T47D (cell line): Measurements from ENCODE around the gene VIPR2.
"Not testable (repeated sequence)": the region's sequence is repeated elsewhere in the genome, so short reads cannot be mapped to it uniquely, and the experiment has no call there.

ENCODE experiments used
- DNase-seq, 2 experiments: peaks; one replicate each; pipeline versions ENCODE4 v3.0.0 to v3.0.0-alpha.2; 2011 to 2012; ENCODE audit warnings: low read depth in 1 of 2, low spot score in 1 of 2
- JUND ChIP-seq: IDR thresholded peaks from 2 replicates; pipeline ENCODE4 v1.6.1; 2012; ENCODE audit warnings: low read depth
- in situ Hi-C: cut with HindIII; loops from 2 replicates; pipeline ENCODE4 v1.10.0; 2016; ENCODE audit warnings: low sequenced_read_pairs, low pct_unique_long_range_greater_than_20kb

VIPR2 gene

DNA sequence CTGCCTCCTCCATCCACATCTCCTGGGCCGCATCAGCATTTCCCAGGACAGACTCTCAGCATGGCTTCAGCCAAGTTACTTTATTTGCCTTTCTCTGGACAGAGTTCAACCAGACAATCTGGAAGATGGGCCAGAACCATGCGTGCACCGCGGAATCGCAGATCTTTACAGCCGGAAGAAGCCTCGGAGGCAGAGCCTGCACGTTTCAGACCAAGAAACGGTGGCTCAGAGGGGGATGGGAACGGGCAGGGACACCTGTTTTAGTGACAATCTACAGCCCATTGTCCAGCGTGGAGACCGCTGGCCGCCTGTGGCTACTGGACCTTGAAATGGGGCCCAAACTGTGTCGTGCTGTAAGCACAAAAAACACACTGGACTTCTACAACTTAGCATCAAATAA lies 3.5 kb downstream of the VIPR2 start:
- TF ChIP-seq JUND: no peak
- DNase-seq: no peak
- in situ Hi-C loops: no loop called here

DNA sequence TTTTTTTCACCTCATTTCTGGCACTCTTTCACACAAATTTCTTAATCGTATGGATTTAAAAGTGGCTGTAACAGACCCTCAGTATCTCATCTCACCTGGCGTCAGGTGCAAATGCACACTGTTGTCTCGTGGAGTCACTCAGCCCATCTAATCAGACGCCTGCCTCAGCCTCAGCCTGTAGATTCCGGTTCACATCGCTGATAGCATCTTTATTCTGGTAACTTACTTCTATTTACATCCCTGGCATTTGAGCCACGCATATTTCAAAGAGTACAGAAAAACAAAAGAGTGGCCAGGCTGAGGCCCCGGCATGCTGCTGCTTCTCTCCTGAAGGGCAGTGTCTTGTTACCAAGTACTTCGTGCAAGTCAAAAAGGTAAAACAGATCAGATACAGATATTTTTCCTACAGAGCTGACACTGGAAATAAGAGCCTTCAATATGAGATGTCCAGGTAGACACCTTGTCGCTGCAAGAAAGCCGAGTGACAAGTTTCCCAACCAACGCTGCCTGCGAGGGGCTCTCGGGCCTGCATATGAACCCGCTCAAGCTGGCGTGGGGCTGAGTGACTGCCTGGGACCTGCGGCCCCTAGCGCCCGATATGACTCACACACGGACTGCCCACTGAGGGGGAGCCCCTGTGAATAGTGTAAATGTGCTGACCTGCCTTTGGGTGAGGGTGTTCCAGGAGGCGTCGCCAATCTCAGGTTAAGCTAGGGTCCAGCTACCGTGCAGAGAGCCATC lies 4.3 kb downstream of the VIPR2 start:
- peak in 1 of 2 experiments; percentile 9 for DNase-seq
- in situ Hi-C loops: no loop called here
- TF ChIP-seq JUND: no peak

DNA sequence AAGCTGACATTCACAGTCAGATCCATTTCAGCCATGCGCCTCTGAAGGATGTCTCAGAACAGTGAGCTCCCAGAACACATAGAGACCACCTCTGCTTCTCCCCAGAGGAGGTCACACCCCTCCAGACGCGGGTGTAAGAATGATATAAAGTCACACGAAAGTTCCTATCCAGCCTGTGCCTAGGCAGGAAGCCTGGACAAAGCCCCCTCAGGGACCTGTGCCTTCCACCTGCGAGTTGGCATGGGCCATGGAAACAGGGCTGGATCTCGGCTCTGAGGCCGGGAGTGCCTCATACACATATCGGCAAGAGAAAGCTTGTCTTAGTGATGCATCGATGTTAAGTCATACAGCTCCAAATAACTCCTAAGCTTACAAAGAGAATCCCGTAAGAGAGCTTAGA lies 5.0 kb downstream of the VIPR2 start:
- in situ Hi-C loops: no loop called here
- DNase-seq: no peak
- TF ChIP-seq JUND: no peak

DNA sequence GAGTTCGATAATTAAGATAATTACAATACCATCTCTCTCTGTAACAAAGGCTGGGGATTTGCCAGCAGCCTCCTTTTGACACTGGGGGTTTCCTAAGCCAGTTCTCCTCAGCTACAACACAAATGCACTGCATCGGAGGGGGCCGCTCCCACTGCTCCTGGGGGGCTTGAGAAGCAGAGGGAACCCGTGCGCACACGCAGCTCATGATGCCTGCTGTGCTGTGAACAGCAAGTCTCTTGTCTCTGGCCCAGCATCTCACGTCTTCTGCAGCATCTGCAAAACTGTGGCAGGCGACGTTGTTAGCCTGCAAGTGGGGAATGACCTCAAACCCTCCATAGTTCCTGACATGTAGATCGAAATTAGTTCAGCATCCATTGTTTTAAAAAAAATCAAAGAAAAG lies 5.5 kb downstream of the VIPR2 start:
- TF ChIP-seq JUND: no peak
- in situ Hi-C loops: no loop called here
- DNase-seq: no peak

DNA sequence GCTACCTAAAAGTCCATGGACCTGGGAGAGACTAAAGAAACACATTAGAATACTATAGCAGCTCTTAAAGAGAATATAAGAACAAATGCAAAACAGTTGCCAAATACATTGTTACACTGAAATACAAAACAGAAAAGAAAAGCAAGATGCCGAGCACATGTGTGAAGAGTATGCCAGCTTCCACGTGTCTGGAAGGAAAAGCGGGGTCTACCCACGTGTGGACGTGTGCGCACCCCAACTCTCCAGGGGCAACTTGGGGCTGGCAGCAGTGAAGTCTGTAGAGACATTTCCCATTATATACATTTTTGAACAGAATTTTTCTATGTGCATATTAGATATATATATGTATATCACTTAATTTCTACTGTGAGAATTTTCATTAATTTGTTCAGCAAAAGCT lies 6.2 kb downstream of the VIPR2 start:
- in situ Hi-C loops: no loop called here
- TF ChIP-seq JUND: no peak
- no peak for DNase-seq

DNA sequence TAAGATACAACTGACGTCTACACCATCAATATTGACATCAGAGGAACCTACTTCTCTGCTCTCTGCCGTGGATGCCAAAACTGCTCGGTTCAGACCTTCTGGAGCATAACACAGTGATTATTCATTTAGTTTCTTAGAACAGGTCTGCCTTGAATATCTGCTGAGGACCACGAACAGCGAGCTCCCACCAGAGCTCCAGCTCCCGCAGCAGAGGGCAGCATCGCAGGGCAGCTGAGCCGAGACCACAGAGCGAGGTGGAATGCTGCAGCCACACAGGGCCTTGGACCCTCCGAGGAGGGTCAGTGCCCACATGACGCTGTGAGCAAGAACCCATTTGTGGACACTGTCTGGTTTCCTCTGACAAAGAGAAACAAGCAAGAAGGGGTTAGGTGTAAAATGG lies 6.8 kb downstream of the VIPR2 start:
- in situ Hi-C loops: no loop called here
- no peak for TF ChIP-seq JUND
- no peak for DNase-seq

DNA sequence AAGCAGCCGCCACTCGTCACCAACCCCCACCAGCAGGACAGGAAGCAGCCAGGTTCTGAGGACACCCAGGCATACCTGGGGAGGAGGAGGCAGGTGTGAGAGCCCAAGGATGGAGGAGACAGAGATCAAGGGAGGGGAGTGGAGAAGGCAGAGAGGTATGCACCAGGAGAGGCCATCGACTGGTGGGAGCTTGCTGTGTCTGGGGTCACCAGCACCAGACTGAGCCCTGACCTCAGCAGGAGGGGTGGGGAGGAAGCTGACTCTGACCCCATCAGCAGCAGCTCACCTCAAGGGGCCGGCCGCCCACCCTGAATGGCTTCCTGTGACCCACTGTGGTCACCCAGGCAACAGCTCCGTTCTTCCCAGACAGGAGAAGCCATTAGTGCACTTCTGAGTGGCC lies 7.8 kb downstream of the VIPR2 start:
- in situ Hi-C loops: no loop called here
- TF ChIP-seq JUND: no peak
- DNase-seq: no peak

DNA sequence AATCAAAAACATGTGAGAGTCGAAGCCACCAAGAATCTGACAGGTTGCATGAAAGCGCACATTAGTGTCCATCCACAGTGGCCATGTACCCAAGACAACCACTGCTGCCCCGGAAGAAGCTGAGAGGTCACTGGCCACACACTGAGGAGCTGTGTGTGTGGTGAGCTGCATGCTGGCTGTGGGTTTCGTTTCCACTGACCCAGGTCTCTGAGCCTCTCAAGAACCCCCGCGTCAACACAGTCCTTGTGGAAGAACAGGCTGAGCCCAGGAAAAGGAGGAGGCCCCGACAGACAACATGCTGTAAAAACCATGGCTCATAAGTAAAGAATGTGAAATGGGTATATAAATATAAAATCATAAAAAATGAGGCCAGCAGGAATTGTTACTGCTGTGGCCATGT lies 8.2 kb downstream of the VIPR2 start:
- DNase-seq: no peak
- in situ Hi-C loops: no loop called here
- TF ChIP-seq JUND: no peak

DNA sequence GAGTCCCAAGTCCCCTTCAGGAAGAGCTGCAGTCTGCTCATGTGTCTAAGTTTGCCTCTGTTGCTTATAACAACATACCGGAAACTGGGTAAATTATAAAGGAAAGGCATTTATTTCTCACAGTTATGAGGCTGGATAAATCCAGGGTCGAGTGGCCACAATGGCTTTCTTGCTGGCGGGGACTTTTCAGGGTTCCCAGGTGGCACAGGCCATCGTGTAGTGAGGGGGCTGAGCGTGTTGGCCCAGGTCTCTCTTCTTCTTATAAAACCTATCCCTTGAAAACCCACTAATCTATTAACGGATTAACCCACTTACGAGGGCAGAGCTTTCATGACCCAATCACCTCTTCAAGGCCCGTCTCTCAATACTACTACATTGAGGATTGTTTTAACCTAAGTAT lies 8.7 kb downstream of the VIPR2 start:
- in situ Hi-C loops: no loop called here
- DNase-seq: no peak
- no peak for TF ChIP-seq JUND

DNA sequence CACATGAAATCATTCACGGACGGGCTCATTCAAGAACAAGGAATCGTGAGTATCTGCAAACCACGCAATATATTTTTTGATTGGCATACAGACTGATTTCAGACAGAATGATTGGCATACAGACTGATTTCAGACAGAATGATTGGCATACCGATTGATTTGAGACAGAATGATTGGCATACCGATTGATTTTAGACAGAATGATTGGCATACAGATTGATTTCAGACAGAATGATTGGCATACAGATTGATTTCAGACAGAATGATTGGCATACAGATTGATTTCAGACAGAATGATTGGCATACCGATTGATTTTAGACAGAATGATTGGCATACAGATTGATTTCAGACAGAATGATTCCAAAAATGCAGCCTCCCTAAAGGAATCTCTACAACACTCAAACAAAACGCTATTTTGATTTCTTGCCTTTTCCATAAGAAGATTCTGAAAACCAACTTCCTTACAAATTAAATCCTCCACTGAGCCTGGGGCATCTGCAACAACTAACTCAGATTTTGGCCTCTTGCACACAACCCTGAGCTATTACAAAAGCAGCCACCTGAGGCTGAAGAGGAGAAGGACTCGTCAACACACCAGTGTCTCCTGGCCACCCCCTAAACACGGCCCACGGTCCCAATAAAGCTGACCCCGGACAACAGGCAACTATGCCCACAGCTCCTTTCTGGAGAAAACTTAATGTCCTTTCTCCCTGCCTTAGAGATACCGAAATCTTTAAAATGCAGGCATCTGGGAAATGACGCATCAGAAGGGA lies 11.8 kb downstream of the VIPR2 start:
- in situ Hi-C loops, DNase-seq: not testable (repeated sequence)

DNA sequence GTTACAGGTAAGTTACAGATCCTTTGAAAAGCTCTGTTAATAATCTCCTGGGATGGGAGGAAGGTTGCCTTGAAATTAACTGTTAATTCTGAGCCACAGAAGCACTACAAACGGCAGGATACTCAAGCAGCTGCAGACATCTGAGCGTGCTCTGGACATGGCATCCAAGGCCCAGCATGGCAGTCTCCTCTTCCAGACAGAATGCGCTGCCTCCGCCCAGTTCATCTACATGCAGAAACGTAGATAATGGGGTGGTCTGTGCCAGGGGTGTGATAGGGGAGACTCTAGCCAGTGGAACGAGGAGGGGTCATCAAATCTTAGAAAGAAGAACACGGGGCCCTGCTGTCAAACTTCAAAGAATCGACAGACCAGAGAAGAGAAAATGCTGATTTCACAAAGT lies 13.8 kb downstream of the VIPR2 start:
- in situ Hi-C loops: no loop called here
- TF ChIP-seq JUND: no peak
- DNase-seq: no peak

DNA sequence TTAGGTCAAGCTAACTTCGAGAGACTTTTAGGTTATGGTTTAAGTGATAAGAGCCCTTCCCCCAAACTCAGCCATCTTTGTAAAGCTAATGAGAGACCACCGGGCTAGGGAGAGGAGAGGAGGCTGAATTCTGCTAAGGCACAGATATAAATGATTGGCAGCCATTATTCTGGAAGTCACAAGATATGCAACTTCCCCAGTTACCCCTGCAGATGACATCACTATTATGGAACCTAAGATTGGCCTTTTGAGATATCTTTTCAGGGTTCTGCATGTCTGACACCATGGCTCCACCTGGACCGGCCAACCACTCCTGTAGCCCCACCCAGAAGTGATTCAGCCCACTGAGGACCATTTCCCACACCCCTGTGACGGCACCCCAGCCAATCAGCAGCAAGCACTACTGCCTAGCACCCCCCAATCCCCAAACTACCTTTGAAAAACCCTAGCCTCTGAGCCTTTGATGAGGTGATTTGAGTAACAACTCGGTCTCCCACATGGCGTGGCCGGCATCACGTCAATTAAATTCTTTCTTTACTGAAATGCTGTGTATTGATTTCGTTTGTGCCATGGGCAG lies 14.4 kb downstream of the VIPR2 start:
- no peak for DNase-seq
- in situ Hi-C loops: no loop called here
- no peak for TF ChIP-seq JUND

DNA sequence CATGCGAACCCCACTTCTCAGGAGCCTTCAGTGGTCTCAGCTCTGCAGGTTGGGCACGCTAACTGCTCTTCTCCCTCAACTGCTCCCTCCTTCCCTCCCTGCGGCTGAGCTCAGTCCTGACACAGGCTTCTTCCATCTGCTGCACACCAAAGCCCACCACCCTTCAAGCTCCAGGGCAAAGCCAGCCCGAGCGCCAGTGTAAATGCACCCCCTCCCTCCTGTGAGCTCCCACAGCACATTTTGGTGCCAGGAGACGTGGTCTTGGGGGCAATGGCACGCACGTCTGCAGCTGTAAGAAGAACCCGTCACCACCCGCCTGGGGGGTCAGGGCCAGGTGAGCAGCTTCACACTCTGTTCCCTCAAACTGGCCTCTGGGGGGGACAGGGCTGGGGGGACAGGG lies 15.9 kb downstream of the VIPR2 start:
- no peak for DNase-seq
- in situ Hi-C loops: no loop called here
- no peak for TF ChIP-seq JUND
